K562 (cell line): ENCODE results near the gene ZBTB22. TPM values are rescaled to one million over a fixed set of nuclear protein-coding genes. Genes with fewer than 3 reads are reported as not detected.
A peak's percentile ranks its signal among the peaks of the same experiment; 100 is the strongest.

Experiments used
- CBX8 ChIP-seq: fragments of 200-600 bp; sonication (generic); IDR thresholded peaks from 2 replicates; pipeline ENCODE4 v1.6.1; 2012; ENCODE audit warnings: borderline replicate concordance, mixed run types, low read depth, mild to moderate bottlenecking, moderate library complexity, mixed read lengths, low read length, control low read depth, inconsistent platforms; ENCODE audit not compliant: poor library complexity, severe bottlenecking; ENCODE audit errors: extremely low read depth
- FOXA1 ChIP-seq: fragments of 450-650 bp; IDR thresholded peaks from 2 replicates; pipeline ENCODE4 v1.6.1; 2016; ENCODE audit warnings: mild to moderate bottlenecking, borderline replicate concordance
- GATAD2B ChIP-seq: fragments of 450-650 bp; IDR thresholded peaks from 2 replicates; pipeline ENCODE4 v1.6.1; 2017; ENCODE audit warnings: mild to moderate bottlenecking, borderline replicate concordance
- HMG20B ChIP-seq: fragments of 250-450 bp; sonication (Bioruptor Pico); IDR thresholded peaks from 2 replicates; pipeline ENCODE4 v1.5.0; 2021; ENCODE audit warnings: mild to moderate bottlenecking
- MBD2 ChIP-seq: sonication (generic); IDR thresholded peaks from 2 replicates; pipeline ENCODE4 v1.6.1; 2016; ENCODE audit warnings: low read depth, borderline replicate concordance
- PHB2 ChIP-seq: fragments of 450-650 bp; IDR thresholded peaks from 2 replicates; pipeline ENCODE4 v1.6.1; 2017; ENCODE audit warnings: low read depth
- TAF9B ChIP-seq: fragments of 450-650 bp; IDR thresholded peaks from 2 replicates; pipeline ENCODE4 v1.6.1; 2018; ENCODE audit warnings: mild to moderate bottlenecking; ENCODE audit not compliant: partially characterized antibody
- ZBTB8A ChIP-seq: fragments of 450-650 bp; IDR thresholded peaks from 2 replicates; pipeline ENCODE4 v1.6.1; 2018; ENCODE audit warnings: mild to moderate bottlenecking, moderate library complexity; ENCODE audit not compliant: partially characterized antibody
- ZC3H11A ChIP-seq: IDR thresholded peaks from 2 replicates; pipeline ENCODE4 v1.6.1; 2012; ENCODE audit warnings: low read depth, low read length, improper control_type of control experiment
- polyA plus RNA-seq, 8 experiments: library from polyadenylated mRNA; depleted of rRNA in 4 of 8; stranded (reverse) in 5 of 8; unstranded in 3 of 8; fragments of >200 nt; fragmentation: Nextera tagmentation in 2 of 8; fragmentation: Illumina TruSeq in 1 of 8; extraction: Ambion mirVana in 2 of 8; extraction: Trizol in 1 of 8; gene quantifications; 2 replicates each; pipeline versions ENCODE4 v1.2.1 to v1.2.3, GENCODE V29; 2011 to 2014; ENCODE audit warnings: inconsistent platforms in 1 of 8, missing spikeins in 1 of 8
- total RNA-seq, 7 experiments: library from RNA; depleted of rRNA in 6 of 7; stranded (reverse); fragments of >200 nt in 6 of 7; fragmentation: Illumina TruSeq in 2 of 7; extraction: Trizol in 2 of 7; gene quantifications; 2 replicates each; pipeline versions ENCODE4 v1.2.1 to v1.2.3, GENCODE V29; 2011 to 2021; ENCODE audit warnings: low replicate concordance in 1 of 7
- TF ChIP-seq, protein P1 (sequence below): fragments of 450-650 bp; IDR thresholded peaks from 2 replicates; pipeline ENCODE4 v1.6.1; 2016; ENCODE audit warnings: mild to moderate bottlenecking, moderate library complexity
- TF ChIP-seq, protein P2 (sequence below): fragments of 450-650 bp; IDR thresholded peaks from 2 replicates; pipeline ENCODE4 v1.6.1; 2017; ENCODE audit warnings: mild to moderate bottlenecking, moderate library complexity

Gene ZBTB22
- total and polyA plus RNA-seq, 9 of the 15 experiments (the other 6 are each of a cell fraction or from before 2014, with no cell fraction given): 0.21 to 11.9 (median 7.1) TPM

- peak; percentile 92 for TF ChIP-seq MBD2
- TF ChIP-seq, protein P1, sequence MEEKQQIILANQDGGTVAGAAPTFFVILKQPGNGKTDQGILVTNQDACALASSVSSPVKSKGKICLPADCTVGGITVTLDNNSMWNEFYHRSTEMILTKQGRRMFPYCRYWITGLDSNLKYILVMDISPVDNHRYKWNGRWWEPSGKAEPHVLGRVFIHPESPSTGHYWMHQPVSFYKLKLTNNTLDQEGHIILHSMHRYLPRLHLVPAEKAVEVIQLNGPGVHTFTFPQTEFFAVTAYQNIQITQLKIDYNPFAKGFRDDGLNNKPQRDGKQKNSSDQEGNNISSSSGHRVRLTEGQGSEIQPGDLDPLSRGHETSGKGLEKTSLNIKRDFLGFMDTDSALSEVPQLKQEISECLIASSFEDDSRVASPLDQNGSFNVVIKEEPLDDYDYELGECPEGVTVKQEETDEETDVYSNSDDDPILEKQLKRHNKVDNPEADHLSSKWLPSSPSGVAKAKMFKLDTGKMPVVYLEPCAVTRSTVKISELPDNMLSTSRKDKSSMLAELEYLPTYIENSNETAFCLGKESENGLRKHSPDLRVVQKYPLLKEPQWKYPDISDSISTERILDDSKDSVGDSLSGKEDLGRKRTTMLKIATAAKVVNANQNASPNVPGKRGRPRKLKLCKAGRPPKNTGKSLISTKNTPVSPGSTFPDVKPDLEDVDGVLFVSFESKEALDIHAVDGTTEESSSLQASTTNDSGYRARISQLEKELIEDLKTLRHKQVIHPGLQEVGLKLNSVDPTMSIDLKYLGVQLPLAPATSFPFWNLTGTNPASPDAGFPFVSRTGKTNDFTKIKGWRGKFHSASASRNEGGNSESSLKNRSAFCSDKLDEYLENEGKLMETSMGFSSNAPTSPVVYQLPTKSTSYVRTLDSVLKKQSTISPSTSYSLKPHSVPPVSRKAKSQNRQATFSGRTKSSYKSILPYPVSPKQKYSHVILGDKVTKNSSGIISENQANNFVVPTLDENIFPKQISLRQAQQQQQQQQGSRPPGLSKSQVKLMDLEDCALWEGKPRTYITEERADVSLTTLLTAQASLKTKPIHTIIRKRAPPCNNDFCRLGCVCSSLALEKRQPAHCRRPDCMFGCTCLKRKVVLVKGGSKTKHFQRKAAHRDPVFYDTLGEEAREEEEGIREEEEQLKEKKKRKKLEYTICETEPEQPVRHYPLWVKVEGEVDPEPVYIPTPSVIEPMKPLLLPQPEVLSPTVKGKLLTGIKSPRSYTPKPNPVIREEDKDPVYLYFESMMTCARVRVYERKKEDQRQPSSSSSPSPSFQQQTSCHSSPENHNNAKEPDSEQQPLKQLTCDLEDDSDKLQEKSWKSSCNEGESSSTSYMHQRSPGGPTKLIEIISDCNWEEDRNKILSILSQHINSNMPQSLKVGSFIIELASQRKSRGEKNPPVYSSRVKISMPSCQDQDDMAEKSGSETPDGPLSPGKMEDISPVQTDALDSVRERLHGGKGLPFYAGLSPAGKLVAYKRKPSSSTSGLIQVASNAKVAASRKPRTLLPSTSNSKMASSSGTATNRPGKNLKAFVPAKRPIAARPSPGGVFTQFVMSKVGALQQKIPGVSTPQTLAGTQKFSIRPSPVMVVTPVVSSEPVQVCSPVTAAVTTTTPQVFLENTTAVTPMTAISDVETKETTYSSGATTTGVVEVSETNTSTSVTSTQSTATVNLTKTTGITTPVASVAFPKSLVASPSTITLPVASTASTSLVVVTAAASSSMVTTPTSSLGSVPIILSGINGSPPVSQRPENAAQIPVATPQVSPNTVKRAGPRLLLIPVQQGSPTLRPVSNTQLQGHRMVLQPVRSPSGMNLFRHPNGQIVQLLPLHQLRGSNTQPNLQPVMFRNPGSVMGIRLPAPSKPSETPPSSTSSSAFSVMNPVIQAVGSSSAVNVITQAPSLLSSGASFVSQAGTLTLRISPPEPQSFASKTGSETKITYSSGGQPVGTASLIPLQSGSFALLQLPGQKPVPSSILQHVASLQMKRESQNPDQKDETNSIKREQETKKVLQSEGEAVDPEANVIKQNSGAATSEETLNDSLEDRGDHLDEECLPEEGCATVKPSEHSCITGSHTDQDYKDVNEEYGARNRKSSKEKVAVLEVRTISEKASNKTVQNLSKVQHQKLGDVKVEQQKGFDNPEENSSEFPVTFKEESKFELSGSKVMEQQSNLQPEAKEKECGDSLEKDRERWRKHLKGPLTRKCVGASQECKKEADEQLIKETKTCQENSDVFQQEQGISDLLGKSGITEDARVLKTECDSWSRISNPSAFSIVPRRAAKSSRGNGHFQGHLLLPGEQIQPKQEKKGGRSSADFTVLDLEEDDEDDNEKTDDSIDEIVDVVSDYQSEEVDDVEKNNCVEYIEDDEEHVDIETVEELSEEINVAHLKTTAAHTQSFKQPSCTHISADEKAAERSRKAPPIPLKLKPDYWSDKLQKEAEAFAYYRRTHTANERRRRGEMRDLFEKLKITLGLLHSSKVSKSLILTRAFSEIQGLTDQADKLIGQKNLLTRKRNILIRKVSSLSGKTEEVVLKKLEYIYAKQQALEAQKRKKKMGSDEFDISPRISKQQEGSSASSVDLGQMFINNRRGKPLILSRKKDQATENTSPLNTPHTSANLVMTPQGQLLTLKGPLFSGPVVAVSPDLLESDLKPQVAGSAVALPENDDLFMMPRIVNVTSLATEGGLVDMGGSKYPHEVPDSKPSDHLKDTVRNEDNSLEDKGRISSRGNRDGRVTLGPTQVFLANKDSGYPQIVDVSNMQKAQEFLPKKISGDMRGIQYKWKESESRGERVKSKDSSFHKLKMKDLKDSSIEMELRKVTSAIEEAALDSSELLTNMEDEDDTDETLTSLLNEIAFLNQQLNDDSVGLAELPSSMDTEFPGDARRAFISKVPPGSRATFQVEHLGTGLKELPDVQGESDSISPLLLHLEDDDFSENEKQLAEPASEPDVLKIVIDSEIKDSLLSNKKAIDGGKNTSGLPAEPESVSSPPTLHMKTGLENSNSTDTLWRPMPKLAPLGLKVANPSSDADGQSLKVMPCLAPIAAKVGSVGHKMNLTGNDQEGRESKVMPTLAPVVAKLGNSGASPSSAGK: peak; percentile 60; the same call in 1 of the 2 replicates
- no peak for TF ChIP-seq FOXA1
- TF ChIP-seq PHB2: peak; percentile 17; the same call in 1 of the 2 replicates
- TF ChIP-seq, protein P2, sequence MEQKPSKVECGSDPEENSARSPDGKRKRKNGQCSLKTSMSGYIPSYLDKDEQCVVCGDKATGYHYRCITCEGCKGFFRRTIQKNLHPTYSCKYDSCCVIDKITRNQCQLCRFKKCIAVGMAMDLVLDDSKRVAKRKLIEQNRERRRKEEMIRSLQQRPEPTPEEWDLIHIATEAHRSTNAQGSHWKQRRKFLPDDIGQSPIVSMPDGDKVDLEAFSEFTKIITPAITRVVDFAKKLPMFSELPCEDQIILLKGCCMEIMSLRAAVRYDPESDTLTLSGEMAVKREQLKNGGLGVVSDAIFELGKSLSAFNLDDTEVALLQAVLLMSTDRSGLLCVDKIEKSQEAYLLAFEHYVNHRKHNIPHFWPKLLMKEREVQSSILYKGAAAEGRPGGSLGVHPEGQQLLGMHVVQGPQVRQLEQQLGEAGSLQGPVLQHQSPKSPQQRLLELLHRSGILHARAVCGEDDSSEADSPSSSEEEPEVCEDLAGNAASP: no peak
- TF ChIP-seq ZC3H11A: no peak
- TF ChIP-seq ZBTB8A: no peak
- TF ChIP-seq GATAD2B: peak; percentile 52; the same call in 1 of the 2 replicates
- no peak for TF ChIP-seq CBX8
- TF ChIP-seq TAF9B: peak; percentile 99
- peak; percentile 24; the same call in 1 of the 2 replicates for TF ChIP-seq HMG20B (CRISPR knock-in tag)
Measured at GRCh38 chr6:33271468-33272274, 45.9 kb downstream of the ZBTB22 start, which contains the start of the genes RPS18 and VPS52 (continued).
